Fibroblast of lung (primary cell): ENCODE data around the gene AOX1. TPM values are rescaled to one million over a fixed set of nuclear protein-coding genes. Genes with fewer than 3 reads are reported as not detected.

Experiments
- DNase-seq, 2 donors: peaks; one replicate each; pipeline versions ENCODE4 v3.0.0 to v3.0.0-alpha.2; 2010; ENCODE audit warnings: low read depth in 2 of 2
- H2AFZ ChIP-seq: 2 replicates; pipeline ENCODE4 v1.5.1; 2012; ENCODE audit warnings: low read length, control low read depth, inconsistent platforms
- H3K27ac ChIP-seq: 2 replicates; pipeline ENCODE4 v1.5.1; 2011; ENCODE audit warnings: low read length, control low read depth; ENCODE audit not compliant: insufficient read depth
- H3K27me3 ChIP-seq: 2 replicates; pipeline ENCODE4 v1.5.1; 2011; ENCODE audit warnings: mild to moderate bottlenecking, low read length; ENCODE audit not compliant: control insufficient read depth, insufficient read depth
- H3K36me3 ChIP-seq: 2 replicates; pipeline ENCODE4 v1.5.1; 2011; ENCODE audit warnings: low read length; ENCODE audit not compliant: control insufficient read depth, insufficient read depth
- H3K4me1 ChIP-seq: 2 replicates; pipeline ENCODE4 v1.5.1; 2011; ENCODE audit warnings: low read length; ENCODE audit not compliant: control insufficient read depth, insufficient read depth; ENCODE audit errors: extremely low read depth
- H3K4me2 ChIP-seq: 2 replicates; pipeline ENCODE4 v1.5.1; 2011; ENCODE audit warnings: low read length, control low read depth; ENCODE audit not compliant: insufficient read depth; ENCODE audit errors: extremely low read depth
- H3K4me3 ChIP-seq, 4 experiments: fragments of 200-600 bp in 1 of 4; sonication (generic) in 1 of 4; replicated peaks in 1 of 4; 2 replicates each; pipeline ENCODE4 v1.5.1; 2011 to 2016; ENCODE audit warnings: low read length in 4 of 4, low read depth in 3 of 4, mild to moderate bottlenecking in 3 of 4, control low read depth in 2 of 4, inconsistent platforms in 1 of 4, mixed read lengths in 1 of 4; ENCODE audit not compliant: insufficient read depth in 1 of 4; ENCODE audit errors: control extremely low read depth in 1 of 4
- H3K79me2 ChIP-seq: 2 replicates; pipeline ENCODE4 v1.5.1; 2012; ENCODE audit warnings: mild to moderate bottlenecking, low read length, inconsistent platforms; ENCODE audit not compliant: control insufficient read depth, insufficient read depth
- H3K9ac ChIP-seq: 2 replicates; pipeline ENCODE4 v1.5.1; 2011; ENCODE audit warnings: mild to moderate bottlenecking, low read length, control low read depth; ENCODE audit not compliant: insufficient read depth
- H3K9me3 ChIP-seq: 2 replicates; pipeline ENCODE4 v1.5.1; 2012; ENCODE audit warnings: low read depth, low read length; ENCODE audit not compliant: control insufficient read depth, insufficient read depth
- H4K20me1 ChIP-seq: 2 replicates; pipeline ENCODE4 v1.5.1; 2011; ENCODE audit warnings: low read length; ENCODE audit not compliant: control insufficient read depth, insufficient read depth; ENCODE audit errors: extremely low read depth
- CTCF ChIP-seq, 2 donors: IDR thresholded peaks in 1 of 2; conservative IDR thresholded peaks in 1 of 2; 1 replicate in 1 of 2; 2 replicates in 1 of 2; pipeline ENCODE4 v1.5.1; 2011 to 2012; ENCODE audit warnings: low read length in 2 of 2, control low read depth in 1 of 2, inconsistent platforms in 1 of 2, low read depth in 1 of 2, mild to moderate bottlenecking in 1 of 2
- EZH2 ChIP-seq: IDR thresholded peaks from 2 replicates; pipeline ENCODE4 v1.5.1; 2012; ENCODE audit warnings: low read length, control low read depth, mild to moderate bottlenecking; ENCODE audit errors: missing control alignments
- polyA plus RNA-seq, 2 donors: library from polyadenylated mRNA; depleted of rRNA in 1 of 2; stranded (reverse) in 1 of 2; unstranded in 1 of 2; fragments of >200 nt; gene quantifications; 2 replicates each; pipeline ENCODE4 v1.2.1, GENCODE V29; 2011 to 2012; ENCODE audit warnings: missing spikeins in 1 of 2
- total RNA-seq: library from RNA; depleted of rRNA; stranded (reverse); fragments of >200 nt; gene quantifications from 2 replicates; pipeline ENCODE4 v1.2.1, GENCODE V29; 2014

AOX1 gene
- total and polyA plus RNA-seq, 2 donors (not counting 1 experiment from before 2014, with no cell fraction given), result 39.4 to 65.1 TPM

- H3K9ac ChIP-seq, result no peak overlapping the region
- peak; percentile 12 to 51 for DNase-seq
- TF ChIP-seq EZH2 (no peak), CTCF (conservative IDR thresholded peaks at IDR 0.05 in 1 of 2, IDR thresholded peaks at IDR 0.05 in 1 of 2; ENCODE audit: low read depth in 1 of 2, low read length in 2 of 2) (peak; percentile 27 to 53)
- no peaks in the 10 kb centered on the region for H3K36me3 ChIP-seq
- H3K27me3 ChIP-seq, result peaks cover 2% of the 10 kb centered on the region
- no peak overlapping the region for H3K4me2 ChIP-seq
- no peak overlapping the region for H2AFZ ChIP-seq
- H3K9me3 ChIP-seq, result no peaks in the 10 kb centered on the region
- no peak overlapping the region for H3K27ac ChIP-seq
- H3K4me1 ChIP-seq, result no peaks in the 10 kb centered on the region
- H4K20me1 ChIP-seq, result no peaks in the 10 kb centered on the region
- no peak overlapping the region for H3K4me3 ChIP-seq
- no peaks in the 10 kb centered on the region for H3K79me2 ChIP-seq
Observed at GRCh38 chr2:200705305-200706041, 119.7 kb downstream of the AOX1 start.

- H3K4me3 ChIP-seq, result no peak overlapping the region
- TF ChIP-seq CTCF (conservative IDR thresholded peaks at IDR 0.05 in 1 of 2, IDR thresholded peaks at IDR 0.05 in 1 of 2; ENCODE audit: low read depth in 1 of 2, low read length in 2 of 2) (no peak), EZH2 (no peak)
- peaks cover 2% of the 10 kb centered on the region for H3K27me3 ChIP-seq
Observed at GRCh38 chr2:200708943-200709342, 123.1 kb downstream of the AOX1 start.

GRCh38 chr2:200713003-200713703 lies 127.3 kb downstream of the AOX1 start:
- H3K36me3 ChIP-seq, result no peaks in the 10 kb centered on the region
- peak overlapping the region; percentile 59 for H3K27ac ChIP-seq
- DNase-seq, result peak; percentile 92 to 96
- H3K9ac ChIP-seq, result peak overlapping the region; percentile 55
- H3K27me3 ChIP-seq, result no peaks in the 10 kb centered on the region
- H2AFZ ChIP-seq, result peak overlapping the region; percentile 70
- peak overlapping the region; percentile 85 for H3K4me2 ChIP-seq
- H4K20me1 ChIP-seq, result no peaks in the 10 kb centered on the region
- H3K9me3 ChIP-seq, result no peaks in the 10 kb centered on the region
- TF ChIP-seq CTCF (conservative IDR thresholded peaks at IDR 0.05 in 1 of 2, IDR thresholded peaks at IDR 0.05 in 1 of 2; ENCODE audit: low read depth in 1 of 2, low read length in 2 of 2) (peak; percentile 91 to 93), EZH2 (no peak)
- peak overlapping the region; percentile 18 to 60 (median 40) for H3K4me3 ChIP-seq
- H3K4me1 ChIP-seq, result peaks cover 3% of the 10 kb centered on the region
- no peaks in the 10 kb centered on the region for H3K79me2 ChIP-seq

More at GRCh38 chr2:200708943-200709342, 123.1 kb downstream of the AOX1 start:
- Histone ChIP-seq H2AFZ (no peak overlapping the region), H3K4me1 (peaks cover 3% of the 10 kb centered on the region), H3K36me3 (no peaks in the 10 kb centered on the region), H3K9me3 (no peaks in the 10 kb centered on the region), H3K27ac (no peak overlapping the region), H4K20me1 (no peaks in the 10 kb centered on the region), H3K9ac (no peak overlapping the region), H3K79me2 (no peaks in the 10 kb centered on the region), H3K4me2 (no peak overlapping the region)
- DNase-seq, result peak in 1 of 2 donors; percentile 38
